ENCODE data around the gene ZFHX3. TPM values are rescaled to one million over a fixed set of nuclear protein-coding genes. Genes with fewer than 3 reads are reported as not detected.

The ZFHX3 gene, protein sequence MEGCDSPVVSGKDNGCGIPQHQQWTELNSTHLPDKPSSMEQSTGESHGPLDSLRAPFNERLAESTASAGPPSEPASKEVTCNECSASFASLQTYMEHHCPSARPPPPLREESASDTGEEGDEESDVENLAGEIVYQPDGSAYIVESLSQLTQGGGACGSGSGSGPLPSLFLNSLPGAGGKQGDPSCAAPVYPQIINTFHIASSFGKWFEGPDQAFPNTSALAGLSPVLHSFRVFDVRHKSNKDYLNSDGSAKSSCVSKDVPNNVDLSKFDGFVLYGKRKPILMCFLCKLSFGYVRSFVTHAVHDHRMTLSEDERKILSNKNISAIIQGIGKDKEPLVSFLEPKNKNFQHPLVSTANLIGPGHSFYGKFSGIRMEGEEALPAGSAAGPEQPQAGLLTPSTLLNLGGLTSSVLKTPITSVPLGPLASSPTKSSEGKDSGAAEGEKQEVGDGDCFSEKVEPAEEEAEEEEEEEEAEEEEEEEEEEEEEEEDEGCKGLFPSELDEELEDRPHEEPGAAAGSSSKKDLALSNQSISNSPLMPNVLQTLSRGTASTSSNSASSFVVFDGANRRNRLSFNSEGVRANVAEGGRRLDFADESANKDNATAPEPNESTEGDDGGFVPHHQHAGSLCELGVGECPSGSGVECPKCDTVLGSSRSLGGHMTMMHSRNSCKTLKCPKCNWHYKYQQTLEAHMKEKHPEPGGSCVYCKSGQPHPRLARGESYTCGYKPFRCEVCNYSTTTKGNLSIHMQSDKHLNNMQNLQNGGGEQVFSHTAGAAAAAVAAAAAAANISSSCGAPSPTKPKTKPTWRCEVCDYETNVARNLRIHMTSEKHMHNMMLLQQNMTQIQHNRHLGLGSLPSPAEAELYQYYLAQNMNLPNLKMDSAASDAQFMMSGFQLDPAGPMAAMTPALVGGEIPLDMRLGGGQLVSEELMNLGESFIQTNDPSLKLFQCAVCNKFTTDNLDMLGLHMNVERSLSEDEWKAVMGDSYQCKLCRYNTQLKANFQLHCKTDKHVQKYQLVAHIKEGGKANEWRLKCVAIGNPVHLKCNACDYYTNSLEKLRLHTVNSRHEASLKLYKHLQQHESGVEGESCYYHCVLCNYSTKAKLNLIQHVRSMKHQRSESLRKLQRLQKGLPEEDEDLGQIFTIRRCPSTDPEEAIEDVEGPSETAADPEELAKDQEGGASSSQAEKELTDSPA (N-terminal part only)
- 1 to 10 TPM in 2 of 3 donors, under 1 TPM in 1; 0.05 to 1.4 (median 1.0) TPM for polyA plus RNA-seq

DNA sequence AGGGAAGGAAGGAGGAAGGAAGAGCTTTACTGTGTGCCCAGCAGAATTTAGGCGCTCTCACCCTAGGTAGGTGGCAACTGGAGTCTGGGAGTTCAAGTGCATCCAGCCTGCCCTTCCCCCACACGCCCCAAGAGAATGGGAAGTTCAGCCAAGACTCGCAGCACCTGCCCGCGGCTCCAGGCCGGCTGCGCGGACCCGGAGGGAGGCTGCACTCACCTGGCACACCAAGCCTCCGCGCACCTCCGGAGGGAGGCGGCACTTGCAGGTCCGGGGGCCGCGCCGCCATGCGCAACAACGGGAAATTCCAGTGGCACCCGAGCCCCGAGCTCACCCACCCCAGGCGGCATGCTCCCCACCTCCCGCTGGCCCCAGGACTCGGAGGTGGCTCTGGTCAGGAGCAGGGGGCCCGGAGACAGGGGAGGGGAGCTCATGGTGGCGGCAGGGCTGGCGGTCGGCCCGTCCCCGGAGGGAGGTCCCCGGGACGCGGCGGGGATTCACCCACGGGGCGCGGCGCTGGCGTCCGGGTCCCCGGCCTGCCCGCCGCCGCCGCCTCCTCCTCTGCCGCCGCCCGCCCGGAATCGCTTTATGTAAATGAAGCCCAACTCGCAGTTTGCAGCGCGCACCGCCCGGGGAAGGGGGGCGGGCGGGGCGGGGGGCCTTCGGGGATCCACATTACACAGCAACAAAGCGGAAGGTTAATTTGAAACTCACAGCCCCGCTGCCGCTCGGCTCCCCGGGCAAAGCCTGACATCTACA, at the start of gene ZFHX3:
Gene ZFHX3, minus strand, starts transcription at position 593 of the 756 bp plus-strand sequence. CDS start 87,983 bp downstream, outside the sequence.
- peaks cover 12 to 25% of the 10 kb centered on the region in 2 donors for H3K4me1 Mint-ChIP-seq
- peak within 1 kb of the TSS in 2 of 6 donors; percentile 68 to 78 for H3K27ac Mint-ChIP-seq
- H3K36me3 Mint-ChIP-seq: no peaks in the 10 kb centered on the region
- peak within 1 kb of the TSS; percentile 71 to 83 (median 80) for H3K4me3 Mint-ChIP-seq
- peak; percentile 56 to 66 (median 60) for DNase-seq
- H3K9me3 Mint-ChIP-seq: no peaks in the 10 kb centered on the region
- peaks cover 3 to 11% (median 4%) of the 10 kb centered on the region in 3 donors for H3K27me3 Mint-ChIP-seq (ENCODE audit: low read depth in 3 of 3)

GRCh38 chr16:73096510-73096909, 48.6 kb upstream of the ZFHX3 start:
- Mint-ChIP-seq H3K27me3 (ENCODE audit: low read depth in 3 of 3) (peaks cover 0 to 6% (median 3%) of the 10 kb centered on the region in 3 donors), H3K4me1 (peaks cover 5 to 7% of the 10 kb centered on the region in 2 donors)

GRCh38 chr16:73095885-73096421, 48.0 kb upstream of the ZFHX3 start:
- no peak for DNase-seq
- peaks cover 0 to 6% (median 3%) of the 10 kb centered on the region in 3 donors for H3K27me3 Mint-ChIP-seq (ENCODE audit: low read depth in 3 of 3)
- no peaks in the 10 kb centered on the region for H3K36me3 Mint-ChIP-seq
- peaks cover 5 to 7% of the 10 kb centered on the region in 2 donors for H3K4me1 Mint-ChIP-seq
- no peak overlapping the region for H3K27ac Mint-ChIP-seq
- H3K4me3 Mint-ChIP-seq: no peak overlapping the region
- H3K9me3 Mint-ChIP-seq: peaks cover 0 to 2% (median 0%) of the 10 kb centered on the region in 6 donors

More at GRCh38 chr16:73096510-73096909, 48.6 kb upstream of the ZFHX3 start:
- peaks cover 0 to 2% (median 0%) of the 10 kb centered on the region in 6 donors for H3K9me3 Mint-ChIP-seq
- no peak for DNase-seq
- H3K36me3 Mint-ChIP-seq: peaks cover 0 to under 1% (median 0%) of the 10 kb centered on the region in 3 donors
- H3K27ac Mint-ChIP-seq: no peak overlapping the region
- no peak overlapping the region for H3K4me3 Mint-ChIP-seq

GRCh38 chr16:73095142-73095820, 47.4 kb upstream of the ZFHX3 start:
- H3K9me3 Mint-ChIP-seq: peaks cover 0 to 2% (median 0%) of the 10 kb centered on the region in 6 donors
- H3K27me3 Mint-ChIP-seq (ENCODE audit: low read depth in 3 of 3): peaks cover 0 to 6% (median 3%) of the 10 kb centered on the region in 3 donors
- no peak for DNase-seq
- peaks cover 5 to 7% of the 10 kb centered on the region in 2 donors for H3K4me1 Mint-ChIP-seq
- no peaks in the 10 kb centered on the region for H3K36me3 Mint-ChIP-seq
- H3K4me3 Mint-ChIP-seq: no peak overlapping the region
- H3K27ac Mint-ChIP-seq: no peak overlapping the region

DNA sequence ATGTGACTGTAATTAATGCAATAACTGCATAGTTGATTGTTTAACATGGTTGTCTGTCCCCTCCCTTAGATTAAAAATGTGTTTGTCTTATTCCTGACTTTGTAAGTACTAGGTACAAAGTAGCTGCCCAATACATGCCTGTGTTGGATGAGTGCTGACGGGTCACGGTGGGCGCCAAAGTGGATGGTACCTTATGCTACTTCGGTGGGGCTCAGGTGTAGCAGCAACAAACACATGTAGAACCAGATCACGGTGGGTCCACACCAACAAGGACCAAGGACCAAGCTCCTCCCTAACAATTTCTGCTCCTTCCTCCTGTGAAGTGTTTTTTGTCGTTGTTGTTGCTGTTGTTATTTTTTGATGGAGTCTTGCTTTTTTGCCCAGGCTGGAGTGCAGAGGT, 46.4 kb upstream of the ZFHX3 start:
- H3K27me3 Mint-ChIP-seq (ENCODE audit: low read depth in 3 of 3): peaks cover 0 to 6% (median 3%) of the 10 kb centered on the region in 3 donors
- H3K4me1 Mint-ChIP-seq: peaks cover 5 to 7% of the 10 kb centered on the region in 2 donors
- H3K4me3 Mint-ChIP-seq: no peak overlapping the region

GRCh38 chr16:73093146-73094144, 45.5 kb upstream of the ZFHX3 start:
- H3K4me3 Mint-ChIP-seq: no peak overlapping the region
- peaks cover 0 to 2% (median 0%) of the 10 kb centered on the region in 6 donors for H3K9me3 Mint-ChIP-seq
- no peak overlapping the region for H3K27ac Mint-ChIP-seq
- peaks cover 5 to 7% of the 10 kb centered on the region in 2 donors for H3K4me1 Mint-ChIP-seq
- peaks cover 0 to 6% (median 3%) of the 10 kb centered on the region in 3 donors for H3K27me3 Mint-ChIP-seq (ENCODE audit: low read depth in 3 of 3)
- H3K36me3 Mint-ChIP-seq: no peaks in the 10 kb centered on the region
- no peak for DNase-seq

More for the DNA sequence above, 46.4 kb upstream of the ZFHX3 start:
- DNase-seq: no peak
- no peak overlapping the region for H3K27ac Mint-ChIP-seq
- peaks cover 0 to 2% (median 0%) of the 10 kb centered on the region in 6 donors for H3K9me3 Mint-ChIP-seq
- H3K36me3 Mint-ChIP-seq: no peaks in the 10 kb centered on the region

DNA sequence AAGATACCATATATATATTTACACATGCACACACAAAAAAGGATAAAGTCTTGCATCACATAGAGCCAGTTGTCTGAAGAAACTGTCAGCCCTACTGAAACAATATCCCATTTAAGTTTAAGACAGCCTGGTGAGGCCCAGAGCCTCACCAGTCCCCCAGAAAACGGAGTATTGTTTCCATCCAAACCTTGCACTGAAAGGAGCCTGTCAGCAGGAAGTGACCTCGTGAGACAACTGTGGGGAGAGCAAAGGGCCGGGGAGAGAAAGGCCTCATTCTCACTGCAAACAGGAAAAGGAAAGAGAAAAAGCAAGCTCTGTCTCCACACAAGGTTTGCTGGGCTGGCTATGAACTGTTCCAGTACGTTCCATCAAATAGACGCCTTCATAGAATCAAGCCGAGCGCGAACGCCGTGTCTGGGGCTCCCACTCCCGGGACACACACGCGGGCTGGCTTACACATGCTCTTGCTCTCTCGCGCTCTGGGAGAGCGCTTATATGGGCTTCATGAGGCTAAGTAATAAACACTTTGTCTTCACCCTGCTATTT, 44.4 kb upstream of the ZFHX3 start:
- Mint-ChIP-seq H3K36me3 (no peaks in the 10 kb centered on the region), H3K27ac (peak overlapping the region in 1 of 6 donors; percentile 23), H3K27me3 (ENCODE audit: low read depth in 3 of 3) (peaks cover 0 to 6% (median 1%) of the 10 kb centered on the region in 3 donors), H3K4me3 (no peak overlapping the region), H3K4me1 (peaks cover 5 to 7% of the 10 kb centered on the region in 2 donors), H3K9me3 (peaks cover 0 to 2% (median 0%) of the 10 kb centered on the region in 6 donors)
- no peak for DNase-seq

- Mint-ChIP-seq H3K9me3 (peaks cover 0 to 2% (median 0%) of the 10 kb centered on the region in 6 donors), H3K4me1 (peaks cover 5 to 7% of the 10 kb centered on the region in 2 donors), H3K36me3 (no peaks in the 10 kb centered on the region), H3K27ac (no peak overlapping the region), H3K27me3 (ENCODE audit: low read depth in 3 of 3) (peaks cover 1 to 5% (median 2%) of the 10 kb centered on the region in 3 donors), H3K4me3 (no peak overlapping the region)
- no peak for DNase-seq
Measured at GRCh38 chr16:73091174-73091573, 43.2 kb upstream of the ZFHX3 start.

GRCh38 chr16:73089420-73089819, 41.5 kb upstream of the ZFHX3 start:
- no peak overlapping the region for H3K4me3 Mint-ChIP-seq
- DNase-seq: no peak

DNA sequence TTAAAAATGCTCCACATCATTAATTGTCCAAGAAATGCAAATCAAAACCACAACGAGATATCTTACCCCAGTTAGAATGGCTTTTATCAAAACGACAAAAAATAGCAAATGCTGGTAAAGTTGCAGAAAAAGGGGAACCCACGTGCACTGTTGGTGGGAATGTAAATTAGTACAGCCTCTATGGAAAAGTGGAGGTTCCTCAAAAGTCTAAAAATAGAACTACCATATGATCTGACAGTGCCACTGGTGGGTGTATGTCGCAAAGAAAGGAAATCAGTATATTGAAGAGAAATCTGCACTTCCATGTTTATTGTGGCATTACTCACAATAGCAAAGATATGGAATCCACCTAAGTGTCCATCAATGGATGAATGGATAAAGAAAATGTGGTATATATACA, 38.2 kb upstream of the ZFHX3 start:
- H3K36me3 Mint-ChIP-seq: peaks cover 0 to 5% (median 0%) of the 10 kb centered on the region in 3 donors
- DNase-seq: no peak
- no peaks in the 10 kb centered on the region for H3K9me3 Mint-ChIP-seq
- H3K4me1 Mint-ChIP-seq: no peaks in the 10 kb centered on the region
- peaks cover 0 to 9% (median 6%) of the 10 kb centered on the region in 3 donors for H3K27me3 Mint-ChIP-seq (ENCODE audit: low read depth in 3 of 3)
- no peak overlapping the region for H3K27ac Mint-ChIP-seq
- H3K4me3 Mint-ChIP-seq: no peak overlapping the region

More at GRCh38 chr16:73089420-73089819, 41.5 kb upstream of the ZFHX3 start:
- H3K9me3 Mint-ChIP-seq: peaks cover 0 to 2% (median 0%) of the 10 kb centered on the region in 6 donors
- H3K36me3 Mint-ChIP-seq: peaks cover 0 to 5% (median 0%) of the 10 kb centered on the region in 3 donors
- H3K27ac Mint-ChIP-seq: no peak overlapping the region
- peaks cover 0 to 6% (median 4%) of the 10 kb centered on the region in 3 donors for H3K27me3 Mint-ChIP-seq (ENCODE audit: low read depth in 3 of 3)
- H3K4me1 Mint-ChIP-seq: peaks cover 5 to 7% of the 10 kb centered on the region in 2 donors

- H3K27ac Mint-ChIP-seq: no peak overlapping the region
- peaks cover 0 to 9% (median 6%) of the 10 kb centered on the region in 3 donors for H3K27me3 Mint-ChIP-seq (ENCODE audit: low read depth in 3 of 3)
- H3K4me1 Mint-ChIP-seq: no peaks in the 10 kb centered on the region
- no peaks in the 10 kb centered on the region for H3K9me3 Mint-ChIP-seq
- DNase-seq: no peak
- peaks cover 0 to 5% (median 0%) of the 10 kb centered on the region in 3 donors for H3K36me3 Mint-ChIP-seq
- H3K4me3 Mint-ChIP-seq: no peak overlapping the region
Measured at GRCh38 chr16:73083271-73083670, 35.3 kb upstream of the ZFHX3 start.
